H9 (cell line): ENCODE data around the gene SULT2B1. TPM values are rescaled to one million over a fixed set of nuclear protein-coding genes. Genes with fewer than 3 reads are reported as not detected.

Source experiments
- DNase-seq: peaks from one replicate; pipeline ENCODE4 v3.0.0-alpha.2; 2017
- H2AFZ ChIP-seq: one replicate; pipeline ENCODE4 v1.6.1; 2013; ENCODE audit warnings: mild to moderate bottlenecking, low read length, control low read depth, moderate library complexity
- H2AK5ac ChIP-seq: 2 replicates; pipeline ENCODE4 v1.6.1; 2013; ENCODE audit warnings: low read length, control low read depth, mixed read lengths; ENCODE audit not compliant: insufficient read length
- H2BK120ac ChIP-seq: one replicate; pipeline ENCODE4 v1.6.1; 2013; ENCODE audit warnings: low read depth, mild to moderate bottlenecking, low read length, control low read depth, inconsistent platforms; ENCODE audit not compliant: poor library complexity, severe bottlenecking
- H2BK12ac ChIP-seq: 2 replicates; pipeline ENCODE4 v1.6.1; 2013; ENCODE audit warnings: low read length, control low read depth, mixed read lengths, low read depth; ENCODE audit not compliant: insufficient read length
- H2BK15ac ChIP-seq: 2 replicates; pipeline ENCODE4 v1.6.1; 2013; ENCODE audit warnings: low read depth, low read length, control low read depth
- H2BK20ac ChIP-seq: one replicate; pipeline ENCODE4 v1.6.1; 2013; ENCODE audit warnings: low read depth, mild to moderate bottlenecking, low read length, control low read depth, inconsistent platforms; ENCODE audit not compliant: poor library complexity, severe bottlenecking
- H2BK5ac ChIP-seq: 2 replicates; pipeline ENCODE4 v1.6.1; 2013; ENCODE audit warnings: low read length, control low read depth, mixed read lengths; ENCODE audit not compliant: insufficient read length
- H3K14ac ChIP-seq: 2 replicates; pipeline ENCODE4 v1.6.1; 2013; ENCODE audit warnings: low read length, control low read depth; ENCODE audit not compliant: insufficient read depth
- H3K18ac ChIP-seq: 2 replicates; pipeline ENCODE4 v1.6.1; 2013; ENCODE audit warnings: low read depth, mild to moderate bottlenecking, mixed read lengths, low read length, control low read depth; ENCODE audit not compliant: insufficient read length
- H3K23ac ChIP-seq: 2 replicates; pipeline ENCODE4 v1.6.1; 2013; ENCODE audit warnings: low read length, control low read depth, mixed read lengths, low read depth; ENCODE audit not compliant: insufficient read length
- H3K23me2 ChIP-seq: 2 replicates; pipeline ENCODE4 v1.6.1; 2013; ENCODE audit warnings: low read depth, mild to moderate bottlenecking, mixed read lengths, low read length, control low read depth; ENCODE audit not compliant: insufficient read length, poor library complexity, severe bottlenecking
- H3K27ac ChIP-seq: 2 replicates; pipeline ENCODE4 v1.5.1; 2013; ENCODE audit warnings: low read length, control low read depth, mixed read lengths, low read depth; ENCODE audit not compliant: insufficient read length
- H3K27me3 ChIP-seq: 2 replicates; pipeline ENCODE4 v1.6.1; 2013; ENCODE audit warnings: low read length, control low read depth, inconsistent platforms; ENCODE audit not compliant: insufficient read depth
- H3K4ac ChIP-seq: 2 replicates; pipeline ENCODE4 v1.6.1; 2013; ENCODE audit warnings: low read depth, mild to moderate bottlenecking, control low read depth, inconsistent platforms, low read length, moderate library complexity
- H3K4me1 ChIP-seq: 2 replicates; pipeline ENCODE4 v1.6.1; 2013; ENCODE audit warnings: low read length, control low read depth, inconsistent platforms; ENCODE audit not compliant: insufficient read depth
- H3K4me2 ChIP-seq: 2 replicates; pipeline ENCODE4 v1.6.1; 2013; ENCODE audit warnings: low read length, control low read depth, mixed read lengths; ENCODE audit not compliant: insufficient read length, insufficient read depth
- H3K56ac ChIP-seq: 2 replicates; pipeline ENCODE4 v1.6.1; 2013; ENCODE audit warnings: low read depth, mild to moderate bottlenecking, mixed read lengths, low read length, control low read depth; ENCODE audit not compliant: insufficient read length
- H3K79me1 ChIP-seq: 2 replicates; pipeline ENCODE4 v1.6.1; 2013; ENCODE audit warnings: low read depth, mild to moderate bottlenecking, moderate library complexity, low read length, control low read depth, inconsistent platforms; ENCODE audit not compliant: insufficient read depth, poor library complexity, severe bottlenecking
- H3K79me2 ChIP-seq: 2 replicates; pipeline ENCODE4 v1.6.1; 2013; ENCODE audit warnings: low read length, control low read depth, inconsistent platforms; ENCODE audit not compliant: insufficient read depth
- H3K9ac ChIP-seq: 2 replicates; pipeline ENCODE4 v1.6.1; 2013; ENCODE audit warnings: low read length, control low read depth, mixed read lengths; ENCODE audit not compliant: insufficient read length; ENCODE audit errors: extremely low read depth
- H3K9me3 ChIP-seq: one replicate; pipeline ENCODE4 v1.6.1; 2013; ENCODE audit warnings: low read depth, low read length, inconsistent platforms; ENCODE audit not compliant: control insufficient read depth
- H3T11ph ChIP-seq: one replicate; pipeline ENCODE4 v1.6.1; 2013; ENCODE audit warnings: mild to moderate bottlenecking, low read length, control low read depth, inconsistent platforms
- H4K20me1 ChIP-seq: one replicate; pipeline ENCODE4 v1.6.1; 2013; ENCODE audit not compliant: control insufficient read depth, insufficient read length, insufficient read depth
- H4K5ac ChIP-seq: 2 replicates; pipeline ENCODE4 v1.6.1; 2013; ENCODE audit warnings: low read depth, mild to moderate bottlenecking, mixed read lengths, low read length, control low read depth; ENCODE audit not compliant: insufficient read length
- H4K8ac ChIP-seq: replicated peaks from 2 replicates; pipeline ENCODE4 v1.6.1; 2013; ENCODE audit warnings: low read length, control low read depth, mixed read lengths, low read depth; ENCODE audit not compliant: insufficient read length
- H4K91ac ChIP-seq: 2 replicates; pipeline ENCODE4 v1.6.1; 2013; ENCODE audit warnings: low read depth, mild to moderate bottlenecking, moderate library complexity, mixed read lengths, low read length, control low read depth; ENCODE audit not compliant: insufficient read length
- H3K27ac Mint-ChIP-seq, 3 experiments: 2 replicates in 2 of 3; 3 replicates in 1 of 3; pipeline ENCODE4 v1.8.0; 2020 to 2021; ENCODE audit warnings: mixed read lengths in 3 of 3, mild to moderate bottlenecking in 1 of 3, moderate library complexity in 1 of 3
- H3K27me3 Mint-ChIP-seq: 2 replicates; pipeline ENCODE4 v1.8.0; 2021; ENCODE audit warnings: low read depth, mild to moderate bottlenecking, moderate library complexity, mixed read lengths
- H3K36me3 Mint-ChIP-seq, 3 experiments: 2 replicates in 2 of 3; 3 replicates in 1 of 3; pipeline ENCODE4 v1.8.0; 2020 to 2021; ENCODE audit warnings: low read depth in 3 of 3, mixed read lengths in 3 of 3; ENCODE audit not compliant: insufficient read depth in 1 of 3
- H3K4me1 Mint-ChIP-seq, 2 experiments: 2 replicates each; pipeline ENCODE4 v1.8.0; 2020; ENCODE audit warnings: mixed read lengths in 2 of 2
- H3K4me3 Mint-ChIP-seq, 2 experiments: 2 replicates in 1 of 2; 3 replicates in 1 of 2; pipeline ENCODE4 v1.8.0; 2020 to 2021; ENCODE audit warnings: mild to moderate bottlenecking in 2 of 2, mixed read lengths in 2 of 2, moderate library complexity in 1 of 2
- H3K9me3 Mint-ChIP-seq, 2 experiments: 2 replicates in 1 of 2; 3 replicates in 1 of 2; pipeline ENCODE4 v1.8.0; 2020; ENCODE audit warnings: mild to moderate bottlenecking in 2 of 2, mixed read lengths in 2 of 2, moderate library complexity in 1 of 2
- WGBS: extraction: QIAGEN DNeasy Blood & Tissue Kit; methylation state at CpG from one replicate; pipeline ENCODE4 v1.1.7; 2013; ENCODE audit warnings: missing lambda C conversion rate, low lambda C conversion rate, mixed read lengths; ENCODE audit not compliant: insufficient read length; ENCODE audit errors: extremely low coverage; 5-methylcytosine and 5-hydroxymethylcytosine counted together
- total RNA-seq: library from RNA; stranded (reverse); gene quantifications from 2 replicates; pipeline ENCODE4 v1.2.1, GENCODE V29; 2021
- TF ChIP-seq, protein P1 (sequence below): fragments of 200-600 bp; sonication (generic); conservative IDR thresholded peaks from 3 replicates; pipeline ENCODE4 v1.8.0; 2021; ENCODE audit warnings: antibody characterized with exemption, mild to moderate bottlenecking

SULT2B1 gene
- total RNA-seq, 1 experiment from 2014 or later: 1.7 TPM

DNA sequence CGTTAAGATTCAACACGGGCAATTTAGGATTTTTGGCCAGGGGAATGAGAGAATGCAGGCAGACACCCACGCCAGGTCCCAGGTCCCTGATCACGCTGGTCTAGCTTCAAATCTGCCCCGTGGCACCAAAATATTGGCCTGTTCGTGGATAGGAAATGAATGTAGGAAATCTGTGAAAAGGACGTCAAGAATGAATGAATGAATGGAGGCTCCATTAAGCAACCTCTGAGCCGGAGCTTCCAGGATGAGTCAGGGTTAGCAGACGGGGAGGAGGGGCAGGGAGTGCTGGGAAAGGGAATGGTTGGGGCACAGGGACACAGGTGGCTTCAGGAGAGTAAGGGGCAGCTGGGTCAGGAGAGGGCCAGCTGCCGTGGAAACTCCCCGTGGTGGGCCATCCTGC, 4.2 kb downstream of the SULT2B1 start:
- no peak overlapping the region; a peak in 1 of 5 replicates for H3K4me3 Mint-ChIP-seq
- TF ChIP-seq, protein P1, sequence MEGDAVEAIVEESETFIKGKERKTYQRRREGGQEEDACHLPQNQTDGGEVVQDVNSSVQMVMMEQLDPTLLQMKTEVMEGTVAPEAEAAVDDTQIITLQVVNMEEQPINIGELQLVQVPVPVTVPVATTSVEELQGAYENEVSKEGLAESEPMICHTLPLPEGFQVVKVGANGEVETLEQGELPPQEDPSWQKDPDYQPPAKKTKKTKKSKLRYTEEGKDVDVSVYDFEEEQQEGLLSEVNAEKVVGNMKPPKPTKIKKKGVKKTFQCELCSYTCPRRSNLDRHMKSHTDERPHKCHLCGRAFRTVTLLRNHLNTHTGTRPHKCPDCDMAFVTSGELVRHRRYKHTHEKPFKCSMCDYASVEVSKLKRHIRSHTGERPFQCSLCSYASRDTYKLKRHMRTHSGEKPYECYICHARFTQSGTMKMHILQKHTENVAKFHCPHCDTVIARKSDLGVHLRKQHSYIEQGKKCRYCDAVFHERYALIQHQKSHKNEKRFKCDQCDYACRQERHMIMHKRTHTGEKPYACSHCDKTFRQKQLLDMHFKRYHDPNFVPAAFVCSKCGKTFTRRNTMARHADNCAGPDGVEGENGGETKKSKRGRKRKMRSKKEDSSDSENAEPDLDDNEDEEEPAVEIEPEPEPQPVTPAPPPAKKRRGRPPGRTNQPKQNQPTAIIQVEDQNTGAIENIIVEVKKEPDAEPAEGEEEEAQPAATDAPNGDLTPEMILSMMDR: no peak
- no CpG with 5 or more reads among the region's 11 CpGs for WGBS

More for the DNA sequence above, 4.2 kb downstream of the SULT2B1 start:
- Histone ChIP-seq H3K4ac (no peak overlapping the region), H2BK120ac (no peak overlapping the region), H2BK5ac (no peak overlapping the region), H2BK15ac (no peak overlapping the region), H3K79me1 (no peaks in the 10 kb centered on the region), H3K27ac (no peak overlapping the region), H2AK5ac (no peak overlapping the region), H3K9me3 (no peaks in the 10 kb centered on the region), H3K4me1 (peaks cover 2% of the 10 kb centered on the region; the same call in 1 of the 2 replicates), H2AFZ (no peak overlapping the region), H3K14ac (no peak overlapping the region), H3K56ac (no peak overlapping the region), H2BK20ac (no peak overlapping the region), H4K5ac (no peak overlapping the region), H3K79me2 (no peaks in the 10 kb centered on the region), H3K9ac (no peak overlapping the region), H4K8ac (no peak overlapping the region), H3K27me3 (no peaks in the 10 kb centered on the region), H4K20me1 (no peaks in the 10 kb centered on the region), H3K4me2 (no peak overlapping the region), H3K23me2 (no peaks in the 10 kb centered on the region), H3K18ac (no peak overlapping the region), H2BK12ac (no peak overlapping the region), H4K91ac (no peak overlapping the region), H3K23ac (no peak overlapping the region), H3T11ph (no peak overlapping the region)
- DNase-seq: peak; percentile 84
- Mint-ChIP-seq H3K27ac (peak overlapping the region in 2 of 3 experiments; percentile 16 to 82; a peak in 4 of 7 replicates), H3K27me3 (peaks cover 1% of the 10 kb centered on the region), H3K36me3 (no peaks in the 10 kb centered on the region), H3K9me3 (peaks cover 0 to 6% of the 10 kb centered on the region in 2 experiments; a peak in 2 of 5 replicates), H3K4me1 (peaks cover 16 to 29% of the 10 kb centered on the region in 2 experiments)
